ENCODE data around the gene RHOB.

Gene RHOB

DNA sequence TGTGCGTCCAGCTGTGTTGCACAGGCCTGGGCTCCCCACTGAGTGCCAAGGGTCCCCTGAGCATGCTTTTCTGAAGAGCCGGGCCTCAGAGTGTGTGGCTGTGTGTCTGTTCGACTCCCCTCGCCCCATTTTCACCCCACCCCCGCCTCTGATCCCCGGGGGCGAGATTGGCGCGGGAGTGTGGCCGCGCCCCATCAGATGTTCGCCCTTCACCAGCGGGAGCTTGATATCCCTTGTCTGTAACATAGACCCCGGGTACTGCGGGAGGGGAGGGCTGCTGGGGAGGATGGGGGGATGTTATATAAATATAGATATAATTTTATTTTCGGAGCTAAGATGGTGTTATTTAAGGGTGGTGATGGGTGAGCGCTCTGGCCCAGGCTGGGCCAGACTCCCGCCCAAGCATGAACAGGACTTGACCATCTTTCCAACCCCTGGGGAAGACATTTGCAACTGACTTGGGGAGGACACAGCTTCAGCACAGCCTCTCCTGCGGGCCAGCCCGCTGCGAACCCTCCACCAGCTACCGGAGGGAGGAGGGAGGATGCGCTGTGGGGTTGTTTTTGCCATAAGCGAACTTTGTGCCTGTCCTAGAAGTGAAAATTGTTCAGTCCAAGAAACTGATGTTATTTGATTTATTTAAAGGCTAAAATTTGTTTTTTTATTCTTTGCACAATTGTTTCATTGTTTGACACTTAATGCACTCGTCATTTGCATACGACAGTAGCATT lies 1.5 kb downstream of the RHOB start:
- no peak for DNase-seq (ENCODE audit: low spot score in 2 of 2)
- Histone ChIP-seq H3K4me1 (peaks cover 4% of the 10 kb centered on the region), H3K27me3 (ENCODE audit: low read depth) (no peaks in the 10 kb centered on the region), H3K9me3 (no peaks in the 10 kb centered on the region), H3K4me3 (no peak overlapping the region), H3K36me3 (replicated peaks) (no peaks in the 10 kb centered on the region)
- in situ Hi-C loops (cut with MboI; ENCODE audit: low sequenced_read_pairs): no loop called here

DNA sequence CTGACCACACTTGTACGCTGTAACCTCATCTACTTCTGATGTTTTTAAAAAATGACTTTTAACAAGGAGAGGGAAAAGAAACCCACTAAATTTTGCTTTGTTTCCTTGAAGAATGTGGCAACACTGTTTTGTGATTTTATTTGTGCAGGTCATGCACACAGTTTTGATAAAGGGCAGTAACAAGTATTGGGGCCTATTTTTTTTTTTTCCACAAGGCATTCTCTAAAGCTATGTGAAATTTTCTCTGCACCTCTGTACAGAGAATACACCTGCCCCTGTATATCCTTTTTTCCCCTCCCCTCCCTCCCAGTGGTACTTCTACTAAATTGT lies 2.1 kb downstream of the RHOB start:
- no peaks in the 10 kb centered on the region for H3K27me3 ChIP-seq (ENCODE audit: low read depth)

DNA sequence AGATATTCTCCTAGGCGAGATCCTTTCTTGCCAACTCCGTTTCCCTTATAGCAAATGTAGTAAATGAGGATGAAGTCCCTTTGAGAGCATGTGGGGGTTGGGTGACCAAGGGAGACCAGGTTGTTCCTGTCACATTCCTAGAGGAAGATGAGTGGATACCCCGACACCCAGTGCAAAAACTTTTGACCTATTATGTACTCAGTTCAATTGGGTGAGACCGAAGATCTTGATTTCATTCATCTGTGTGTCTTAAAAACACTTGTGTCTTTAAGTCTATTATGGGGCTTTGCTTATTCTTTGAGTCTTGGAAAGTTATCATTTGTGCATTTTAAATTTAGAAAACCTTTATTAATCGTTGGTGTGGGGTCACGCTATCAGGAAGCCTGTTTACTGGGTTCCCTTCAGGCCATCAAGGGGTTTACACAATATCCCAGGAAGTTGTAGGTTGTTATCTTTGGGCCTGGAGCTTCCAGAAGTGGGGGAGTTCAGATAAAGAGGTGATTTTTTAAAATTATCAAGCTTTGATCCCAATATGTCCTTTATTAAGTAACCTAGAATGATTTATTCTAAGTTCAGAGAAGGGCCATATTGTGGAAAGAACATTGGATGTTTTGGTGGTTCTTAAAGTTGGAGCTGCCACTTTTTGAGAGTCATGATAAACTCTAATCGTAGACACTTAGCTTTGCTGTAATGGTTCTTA lies 2.8 kb downstream of the RHOB start:
- H3K36me3 ChIP-seq (replicated peaks): no peaks in the 10 kb centered on the region

More for the DNA sequence above, 2.1 kb downstream of the RHOB start:
- no peak overlapping the region for H3K4me3 ChIP-seq
- in situ Hi-C loops (cut with MboI; ENCODE audit: low sequenced_read_pairs): no loop called here
- DNase-seq (ENCODE audit: low spot score in 2 of 2): no peak
- H3K9me3 ChIP-seq: no peaks in the 10 kb centered on the region
- peaks cover 4% of the 10 kb centered on the region for H3K4me1 ChIP-seq
- no peaks in the 10 kb centered on the region for H3K36me3 ChIP-seq (replicated peaks)

DNA sequence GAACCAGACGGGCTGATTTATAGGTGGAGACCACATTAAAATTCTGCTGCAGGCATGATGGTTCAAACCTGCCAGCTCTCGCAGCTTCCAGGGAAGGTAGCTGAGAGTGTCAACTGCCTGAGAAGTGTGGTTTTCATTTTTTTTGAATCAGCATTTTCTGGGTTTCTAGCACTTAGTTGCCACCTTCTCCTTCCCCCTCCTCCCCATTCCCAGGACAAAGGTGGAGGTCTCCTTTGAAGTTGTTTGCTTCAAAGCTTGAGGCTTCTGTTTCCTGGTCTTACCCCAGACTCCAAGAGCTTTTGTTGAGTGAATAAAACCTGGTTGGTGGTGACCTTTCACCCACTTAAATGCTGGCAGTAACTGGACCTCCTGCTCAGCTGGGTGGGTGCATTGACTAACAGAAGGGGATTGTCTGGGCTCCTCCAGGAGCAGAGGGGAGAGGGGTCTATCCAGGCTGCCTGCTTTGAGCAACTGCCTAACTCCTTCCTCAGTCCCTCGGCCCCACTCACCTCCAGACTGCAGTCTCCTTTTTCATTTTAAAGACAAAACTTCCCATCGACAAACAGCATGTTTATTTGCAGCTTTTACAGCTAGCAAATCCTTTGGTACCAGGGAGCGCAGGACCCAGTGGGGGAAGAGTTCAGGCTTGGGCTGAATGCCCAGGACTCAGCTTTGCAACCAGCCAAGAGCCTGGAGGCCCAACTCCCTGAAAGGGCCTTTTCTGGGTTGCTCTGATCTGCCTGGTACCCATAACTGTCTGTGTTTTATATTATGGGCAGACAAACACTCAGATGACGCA lies 3.5 kb downstream of the RHOB start:
- DNase-seq (ENCODE audit: low spot score in 2 of 2): no peak
- in situ Hi-C loops (cut with MboI; ENCODE audit: low sequenced_read_pairs): no loop called here
- Histone ChIP-seq H3K4me3 (no peak overlapping the region), H3K36me3 (replicated peaks) (no peaks in the 10 kb centered on the region), H3K4me1 (no peaks in the 10 kb centered on the region; the same call in 1 of the 2 replicates), H3K9me3 (no peaks in the 10 kb centered on the region), H3K27me3 (ENCODE audit: low read depth) (no peaks in the 10 kb centered on the region)

More for the DNA sequence above, 2.8 kb downstream of the RHOB start:
- no peak for DNase-seq (ENCODE audit: low spot score in 2 of 2)
- in situ Hi-C loops (cut with MboI; ENCODE audit: low sequenced_read_pairs): no loop called here
- Histone ChIP-seq H3K27me3 (ENCODE audit: low read depth) (no peaks in the 10 kb centered on the region), H3K9me3 (no peaks in the 10 kb centered on the region), H3K4me3 (no peak overlapping the region), H3K4me1 (no peaks in the 10 kb centered on the region; the same call in 1 of the 2 replicates)

DNA sequence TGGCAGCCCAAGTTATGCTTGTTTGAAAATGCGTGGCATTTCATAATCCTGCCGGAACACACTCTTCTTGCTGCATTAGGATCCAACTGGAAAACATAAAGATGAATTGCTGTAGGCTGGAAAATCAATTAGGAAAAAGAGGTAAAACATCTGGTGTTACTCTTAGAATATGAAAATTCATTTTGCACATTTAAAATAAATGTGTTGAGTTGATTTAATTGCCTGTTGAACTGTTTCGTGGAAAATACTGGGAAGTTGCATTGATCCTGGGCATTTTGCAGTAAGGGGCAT lies 4.1 kb downstream of the RHOB start:
- Histone ChIP-seq H3K9me3 (no peaks in the 10 kb centered on the region), H3K4me1 (no peaks in the 10 kb centered on the region; the same call in 1 of the 2 replicates), H3K36me3 (replicated peaks) (no peaks in the 10 kb centered on the region), H3K27me3 (ENCODE audit: low read depth) (no peaks in the 10 kb centered on the region), H3K4me3 (no peak overlapping the region)
- no peak for DNase-seq (ENCODE audit: low spot score in 2 of 2)
- in situ Hi-C loops (cut with MboI; ENCODE audit: low sequenced_read_pairs): no loop called here

DNA sequence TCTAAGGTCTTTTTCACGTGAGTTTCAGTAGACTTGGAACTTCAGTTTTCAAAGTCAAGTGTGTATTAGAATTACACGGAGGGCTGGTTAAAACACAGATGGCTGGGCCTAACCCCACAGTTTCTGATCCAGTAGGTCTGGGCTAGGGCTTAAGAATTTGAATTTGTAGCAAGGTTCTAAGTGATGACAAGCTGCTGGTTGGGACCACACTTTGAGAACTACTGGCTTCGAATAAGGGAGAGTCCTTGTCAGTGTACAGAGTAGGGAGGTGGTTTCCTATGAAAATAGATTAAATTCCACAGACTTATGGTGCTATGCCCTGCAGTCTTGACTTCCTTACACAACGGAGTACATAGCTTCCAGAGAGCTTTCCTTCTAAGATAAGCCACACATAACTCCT lies 4.5 kb downstream of the RHOB start:
- in situ Hi-C loops (cut with MboI; ENCODE audit: low sequenced_read_pairs): no loop called here
- Histone ChIP-seq H3K27me3 (ENCODE audit: low read depth) (no peaks in the 10 kb centered on the region), H3K9me3 (no peaks in the 10 kb centered on the region)

DNA sequence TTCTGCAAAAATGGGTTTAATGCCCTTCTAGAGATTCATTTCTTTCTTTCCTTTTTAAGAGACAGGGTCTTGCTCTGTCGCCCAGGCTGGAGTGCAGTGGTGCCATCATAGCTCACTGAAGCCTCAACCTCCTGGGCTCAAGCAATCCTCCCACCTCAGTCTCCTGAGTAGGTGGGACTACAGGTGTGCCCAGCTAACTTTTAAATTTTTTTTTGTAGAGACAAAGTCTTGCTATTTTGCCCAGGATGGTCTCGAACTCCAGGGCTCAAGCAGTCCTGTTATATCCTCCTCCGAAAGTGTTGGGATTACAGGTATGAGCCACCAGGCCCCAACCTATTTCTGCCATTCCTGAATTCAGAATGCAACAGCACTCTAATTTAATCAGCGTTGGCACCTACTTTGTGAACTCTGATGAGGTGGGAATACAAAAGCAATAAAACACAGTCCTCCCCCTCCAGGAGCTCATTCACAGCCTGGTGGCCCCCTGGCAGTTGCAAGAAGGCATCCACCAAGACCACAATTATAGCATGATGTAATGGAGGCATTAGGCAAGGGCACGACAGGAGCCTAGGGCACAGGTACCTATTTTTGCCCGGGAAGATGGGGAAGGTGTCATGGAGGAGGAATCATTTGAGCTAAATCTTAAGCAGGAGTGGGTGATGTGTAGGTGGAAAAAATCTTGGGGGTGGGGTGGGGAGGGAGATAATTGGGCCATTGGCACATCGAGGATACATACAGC lies 5.1 kb downstream of the RHOB start:
- DNase-seq (ENCODE audit: low spot score in 2 of 2): no peak
- in situ Hi-C loops (cut with MboI; ENCODE audit: low sequenced_read_pairs): no loop called here
- Histone ChIP-seq H3K36me3 (replicated peaks) (no peaks in the 10 kb centered on the region), H3K4me1 (no peaks in the 10 kb centered on the region; the same call in 1 of the 2 replicates), H3K4me3 (no peak overlapping the region), H3K9me3 (no peaks in the 10 kb centered on the region), H3K27me3 (ENCODE audit: low read depth) (no peaks in the 10 kb centered on the region)

More for the DNA sequence above, 4.5 kb downstream of the RHOB start:
- no peaks in the 10 kb centered on the region; the same call in 1 of the 2 replicates for H3K4me1 ChIP-seq
- H3K4me3 ChIP-seq: no peak overlapping the region
- no peaks in the 10 kb centered on the region for H3K36me3 ChIP-seq (replicated peaks)
- DNase-seq (ENCODE audit: low spot score in 2 of 2): no peak

DNA sequence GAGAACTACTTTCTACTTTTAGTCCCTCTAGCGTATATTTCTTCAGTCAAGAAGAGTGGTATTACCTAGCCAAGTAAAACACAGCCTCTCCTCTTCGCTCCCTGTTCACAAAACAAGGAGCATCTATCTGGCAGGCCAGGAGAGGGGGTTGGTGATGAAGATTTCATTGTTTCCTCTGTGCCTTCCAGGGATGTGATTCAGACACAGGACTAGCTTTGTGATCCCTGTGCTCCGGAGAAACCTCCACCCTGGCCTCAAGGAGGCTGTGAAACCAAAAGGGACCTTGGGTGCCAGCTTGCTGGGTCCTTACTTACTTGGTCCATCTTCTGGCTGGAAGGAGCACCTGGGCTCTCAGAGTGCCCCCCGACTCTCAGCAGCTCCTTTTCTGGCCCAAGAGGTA lies 5.7 kb downstream of the RHOB start:
- no peak overlapping the region for H3K4me3 ChIP-seq
- no peaks in the 10 kb centered on the region; the same call in 1 of the 2 replicates for H3K4me1 ChIP-seq
- H3K9me3 ChIP-seq: no peaks in the 10 kb centered on the region
- no peaks in the 10 kb centered on the region for H3K27me3 ChIP-seq (ENCODE audit: low read depth)
- DNase-seq (ENCODE audit: low spot score in 2 of 2): no peak
- in situ Hi-C loops (cut with MboI; ENCODE audit: low sequenced_read_pairs): no loop called here
- no peaks in the 10 kb centered on the region for H3K36me3 ChIP-seq (replicated peaks)

DNA sequence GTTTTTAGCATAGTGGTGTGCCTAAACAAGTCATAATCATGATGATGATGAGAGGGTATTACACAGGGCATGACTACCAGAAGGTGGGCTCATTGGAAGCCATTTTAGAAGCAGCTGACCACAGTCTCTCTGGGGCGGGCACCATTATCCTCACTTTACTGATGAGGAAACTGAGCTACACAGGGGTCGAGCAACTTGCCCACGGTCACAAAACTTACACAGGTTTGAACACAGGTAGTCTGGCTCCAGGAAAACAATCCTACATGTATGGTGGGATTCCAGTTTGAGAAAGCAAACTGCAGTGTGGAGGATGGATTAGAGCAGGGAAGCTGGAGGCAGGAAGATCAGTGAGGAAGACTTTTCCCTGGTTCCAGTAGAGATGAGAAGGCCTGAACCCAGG lies 6.2 kb downstream of the RHOB start:
- no peaks in the 10 kb centered on the region for H3K36me3 ChIP-seq (replicated peaks)
- H3K4me1 ChIP-seq: no peaks in the 10 kb centered on the region; the same call in 1 of the 2 replicates
- no peaks in the 10 kb centered on the region for H3K27me3 ChIP-seq (ENCODE audit: low read depth)
- no peak for DNase-seq (ENCODE audit: low spot score in 2 of 2)
- H3K9me3 ChIP-seq: no peaks in the 10 kb centered on the region
- in situ Hi-C loops (cut with MboI; ENCODE audit: low sequenced_read_pairs): no loop called here
- H3K4me3 ChIP-seq: no peak overlapping the region

DNA sequence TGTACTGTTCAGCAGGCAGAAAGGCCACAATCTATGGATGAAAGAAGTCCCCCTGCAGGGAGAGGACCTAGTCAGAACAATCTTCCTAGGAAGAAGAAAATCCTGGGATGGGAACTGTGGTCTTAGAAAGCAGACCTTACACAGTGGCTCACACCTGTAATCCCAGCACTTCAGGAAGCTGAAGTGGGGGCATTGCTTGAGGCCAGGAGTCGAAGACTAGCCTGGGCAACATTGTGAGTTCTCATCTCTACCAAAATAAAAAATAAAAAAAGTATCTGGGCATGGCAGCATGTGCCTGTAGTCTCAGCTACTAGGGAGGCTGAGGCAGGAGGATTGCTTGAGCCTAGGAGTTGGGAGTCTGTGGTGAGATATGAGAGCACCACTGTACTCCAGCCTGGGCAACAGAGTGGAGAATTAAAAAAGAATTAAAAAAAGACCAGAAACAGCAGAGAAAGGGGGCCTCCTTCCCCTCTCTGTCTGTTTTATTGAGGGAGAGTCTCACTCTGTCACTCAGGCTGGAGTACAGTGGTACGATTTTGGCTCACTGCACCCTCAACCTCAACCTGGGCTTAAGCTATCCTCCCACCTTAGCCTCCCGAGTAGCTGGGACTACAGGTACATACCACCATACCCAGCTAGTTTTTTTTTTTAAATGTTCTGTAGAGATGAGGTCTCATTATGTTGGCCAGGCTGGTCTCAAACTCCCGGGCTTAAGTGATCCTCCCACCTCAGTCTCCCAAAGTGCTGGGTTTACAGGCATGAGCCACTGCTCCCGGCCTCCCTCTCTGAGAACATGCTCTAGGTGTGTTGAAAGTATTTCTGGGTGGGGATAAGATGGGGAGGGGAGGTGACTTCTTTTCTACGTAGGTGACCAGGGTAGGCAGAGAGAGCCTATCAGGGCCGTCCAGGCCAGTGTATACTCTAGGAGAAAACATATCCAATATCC lies 7.4 kb downstream of the RHOB start:
- H3K4me1 ChIP-seq: no peaks in the 10 kb centered on the region; the same call in 1 of the 2 replicates
- H3K36me3 ChIP-seq (replicated peaks): no peaks in the 10 kb centered on the region
- no peak overlapping the region for H3K4me3 ChIP-seq
- H3K27me3 ChIP-seq (ENCODE audit: low read depth): no peaks in the 10 kb centered on the region
- H3K9me3 ChIP-seq: no peaks in the 10 kb centered on the region
- DNase-seq (ENCODE audit: low spot score in 2 of 2): no peak
- in situ Hi-C loops (cut with MboI; ENCODE audit: low sequenced_read_pairs): no loop called here

DNA sequence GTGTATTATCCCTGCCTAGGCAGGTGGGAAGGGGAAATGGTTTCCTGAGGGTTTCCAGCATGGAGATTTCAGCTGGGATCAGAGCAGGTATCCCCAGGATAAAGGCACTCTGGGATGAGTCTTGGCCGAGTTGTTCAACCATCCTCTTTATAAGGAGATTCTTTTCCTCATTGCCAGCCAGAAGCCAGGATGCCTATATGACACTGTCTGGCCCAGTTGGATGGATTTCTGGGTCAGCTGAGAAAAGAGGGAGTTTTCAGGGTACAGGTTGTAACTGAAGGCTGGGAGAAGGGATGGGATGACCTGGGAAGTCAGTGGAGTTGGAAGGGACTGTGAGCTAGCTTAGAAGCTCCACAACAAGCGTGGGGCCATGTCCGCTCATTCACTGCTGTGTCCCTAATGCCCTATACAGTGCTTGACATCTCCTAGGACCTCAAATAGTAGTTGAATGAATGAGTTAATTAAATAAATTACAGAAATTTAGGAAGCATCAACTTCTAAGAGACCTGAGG lies 8.3 kb downstream of the RHOB start:
- in situ Hi-C loops (cut with MboI; ENCODE audit: low sequenced_read_pairs): no loop called here
- H3K36me3 ChIP-seq (replicated peaks): no peaks in the 10 kb centered on the region
- H3K27me3 ChIP-seq (ENCODE audit: low read depth): no peaks in the 10 kb centered on the region
- H3K4me1 ChIP-seq: no peaks in the 10 kb centered on the region; the same call in 1 of the 2 replicates
- no peak overlapping the region for H3K4me3 ChIP-seq
- peaks cover 4% of the 10 kb centered on the region for H3K9me3 ChIP-seq
- no peak for DNase-seq (ENCODE audit: low spot score in 2 of 2)

DNA sequence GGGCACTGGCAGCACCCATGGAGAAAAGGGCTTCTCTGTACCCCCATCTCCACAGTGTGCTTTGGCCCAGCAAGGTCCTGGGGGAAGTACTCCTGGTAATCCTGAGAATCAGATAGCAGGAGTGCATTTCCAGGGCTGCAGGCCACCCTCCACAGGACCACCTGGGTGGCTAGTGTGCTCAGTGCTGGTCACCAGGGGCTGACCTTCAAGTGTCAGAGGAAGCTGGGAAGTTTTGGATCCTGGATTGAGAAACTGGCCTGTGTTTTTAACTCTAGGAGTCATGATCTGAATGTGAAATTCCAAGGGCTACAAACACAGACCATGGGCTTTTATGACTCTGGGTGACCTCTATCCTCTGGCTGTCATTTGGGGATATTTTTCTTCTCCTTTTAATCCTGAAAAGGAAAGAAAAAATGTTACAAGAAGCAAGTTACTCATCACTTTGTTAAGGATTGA lies 9.3 kb downstream of the RHOB start:
- Histone ChIP-seq H3K27me3 (ENCODE audit: low read depth) (no peaks in the 10 kb centered on the region), H3K36me3 (replicated peaks) (no peaks in the 10 kb centered on the region), H3K9me3 (peaks cover 4% of the 10 kb centered on the region), H3K4me1 (peaks cover 3% of the 10 kb centered on the region), H3K4me3 (no peak overlapping the region)
- DNase-seq (ENCODE audit: low spot score in 2 of 2): no peak
- in situ Hi-C loops (cut with MboI; ENCODE audit: low sequenced_read_pairs): no loop called here
